ENCODE data around the gene SIGLEC1.

The SIGLEC1 gene

GRCh38 chr20:3733119-3733995, 21.0 kb upstream of the SIGLEC1 start:
- Histone ChIP-seq H3K27ac (ENCODE audit: low read depth, low read length) (no peak overlapping the region), H3K9ac (ENCODE audit: low read length) (peak overlapping the region; percentile 44), H3K36me3 (ENCODE audit: control insufficient read depth, insufficient read depth, low read length) (no peaks in the 10 kb centered on the region), H3K9me3 (ENCODE audit: control insufficient read depth, insufficient read depth, low read depth, low read length) (no peaks in the 10 kb centered on the region), H3K4me3 (ENCODE audit: low read depth, low read length) (peak overlapping the region; percentile 43), H3K27me3 (ENCODE audit: control insufficient read depth, insufficient read depth, low read length) (peaks cover 44% of the 10 kb centered on the region), H3K4me1 (ENCODE audit: control insufficient read depth, insufficient read depth, low read length) (peaks cover 15% of the 10 kb centered on the region)

- peaks cover 22% of the 10 kb centered on the region for H3K4me1 ChIP-seq (ENCODE audit: control insufficient read depth, insufficient read depth, low read length)
- H3K27me3 ChIP-seq (ENCODE audit: control insufficient read depth, insufficient read depth, low read length): peaks cover 52% of the 10 kb centered on the region
- H3K4me3 ChIP-seq (ENCODE audit: low read depth, low read length): peak within 1 kb of the TSS; percentile 43
- H3K36me3 ChIP-seq (ENCODE audit: control insufficient read depth, insufficient read depth, low read length): no peaks in the 10 kb centered on the region
- H3K27ac ChIP-seq (ENCODE audit: low read depth, low read length): no peak within 1 kb of the TSS; the same call in 1 of the 2 replicates
- H3K9me3 ChIP-seq (ENCODE audit: control insufficient read depth, insufficient read depth, low read depth, low read length): no peaks in the 10 kb centered on the region
- H3K9ac ChIP-seq (ENCODE audit: low read length): peak within 1 kb of the TSS; percentile 44
These were observed 20.1 kb upstream of the SIGLEC1 start, which contains the start of gene HSPA12B for GRCh38 chr20:3732327-3733118. TSS of gene HSPA12B (plus strand) at chr20:3732685. CDS start at chr20:3738675, 5,990 bp downstream.

- peaks cover 23% of the 10 kb centered on the region for H3K4me1 ChIP-seq (ENCODE audit: control insufficient read depth, insufficient read depth, low read length)
- H3K4me3 ChIP-seq (ENCODE audit: low read depth, low read length): peak overlapping the region; percentile 17; the same call in 1 of the 2 replicates
- no peaks in the 10 kb centered on the region for H3K36me3 ChIP-seq (ENCODE audit: control insufficient read depth, insufficient read depth, low read length)
- H3K27me3 ChIP-seq (ENCODE audit: control insufficient read depth, insufficient read depth, low read length): peaks cover 58% of the 10 kb centered on the region
- H3K9ac ChIP-seq (ENCODE audit: low read length): no peak overlapping the region
- no peaks in the 10 kb centered on the region for H3K9me3 ChIP-seq (ENCODE audit: control insufficient read depth, insufficient read depth, low read depth, low read length)
- no peak overlapping the region for H3K27ac ChIP-seq (ENCODE audit: low read depth, low read length)
These were observed 19.5 kb upstream of the SIGLEC1 start for GRCh38 chr20:3731944-3732326.

DNA sequence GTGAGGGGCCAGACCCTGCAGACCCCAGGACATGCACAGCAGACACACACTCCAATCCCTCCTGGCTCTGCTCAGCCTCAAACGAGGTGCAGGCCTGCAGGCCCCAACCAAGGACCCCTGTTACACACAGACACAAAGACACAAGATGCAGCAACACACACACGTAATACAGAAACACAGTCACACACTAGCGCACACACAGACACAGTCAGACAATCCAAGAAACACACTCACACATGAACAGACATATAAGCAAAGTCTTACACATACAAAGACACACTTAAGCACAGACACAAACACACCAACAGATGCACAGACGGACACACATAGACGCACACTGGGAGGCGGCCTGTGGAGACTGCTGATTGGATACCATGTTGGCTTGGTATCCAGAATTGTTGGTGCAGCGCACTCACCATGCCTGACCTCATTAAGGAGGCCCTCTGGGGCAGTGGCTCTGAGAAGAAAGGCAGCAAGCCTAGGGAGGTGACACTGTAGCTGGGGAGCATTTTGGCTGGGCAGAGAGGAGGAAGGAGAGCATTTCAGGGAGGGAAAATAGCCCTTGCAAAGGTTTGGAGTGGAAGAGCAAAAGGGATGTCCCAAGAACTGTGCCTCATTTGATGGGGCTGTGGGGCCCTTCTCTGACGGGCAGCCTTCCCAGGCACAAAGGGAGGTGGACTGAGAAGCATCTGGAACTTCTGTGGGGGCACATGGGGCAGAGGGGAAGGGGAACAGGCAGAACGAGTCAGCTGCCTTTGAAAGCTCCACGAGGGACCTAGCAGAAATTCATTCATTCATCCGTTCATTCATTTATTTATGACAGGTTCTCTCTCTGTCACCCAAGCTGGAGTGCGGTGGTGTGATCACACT, 18.6 kb upstream of the SIGLEC1 start:
- peaks cover 60% of the 10 kb centered on the region for H3K27me3 ChIP-seq (ENCODE audit: control insufficient read depth, insufficient read depth, low read length)
- no peaks in the 10 kb centered on the region for H3K36me3 ChIP-seq (ENCODE audit: control insufficient read depth, insufficient read depth, low read length)
- H3K27ac ChIP-seq (ENCODE audit: low read depth, low read length): no peak overlapping the region
- no peak overlapping the region for H3K9ac ChIP-seq (ENCODE audit: low read length)
- H3K9me3 ChIP-seq (ENCODE audit: control insufficient read depth, insufficient read depth, low read depth, low read length): no peaks in the 10 kb centered on the region
- no peak overlapping the region for H3K4me3 ChIP-seq (ENCODE audit: low read depth, low read length)
- H3K4me1 ChIP-seq (ENCODE audit: control insufficient read depth, insufficient read depth, low read length): peaks cover 23% of the 10 kb centered on the region

- no peaks in the 10 kb centered on the region for H3K36me3 ChIP-seq (ENCODE audit: control insufficient read depth, insufficient read depth, low read length)
- H3K27me3 ChIP-seq (ENCODE audit: control insufficient read depth, insufficient read depth, low read length): peaks cover 60% of the 10 kb centered on the region
- H3K4me3 ChIP-seq (ENCODE audit: low read depth, low read length): no peak overlapping the region
- H3K9me3 ChIP-seq (ENCODE audit: control insufficient read depth, insufficient read depth, low read depth, low read length): no peaks in the 10 kb centered on the region
- H3K9ac ChIP-seq (ENCODE audit: low read length): no peak overlapping the region
- peaks cover 23% of the 10 kb centered on the region for H3K4me1 ChIP-seq (ENCODE audit: control insufficient read depth, insufficient read depth, low read length)
- no peak overlapping the region for H3K27ac ChIP-seq (ENCODE audit: low read depth, low read length)
These were observed 17.6 kb upstream of the SIGLEC1 start for GRCh38 chr20:3729811-3730540.

DNA sequence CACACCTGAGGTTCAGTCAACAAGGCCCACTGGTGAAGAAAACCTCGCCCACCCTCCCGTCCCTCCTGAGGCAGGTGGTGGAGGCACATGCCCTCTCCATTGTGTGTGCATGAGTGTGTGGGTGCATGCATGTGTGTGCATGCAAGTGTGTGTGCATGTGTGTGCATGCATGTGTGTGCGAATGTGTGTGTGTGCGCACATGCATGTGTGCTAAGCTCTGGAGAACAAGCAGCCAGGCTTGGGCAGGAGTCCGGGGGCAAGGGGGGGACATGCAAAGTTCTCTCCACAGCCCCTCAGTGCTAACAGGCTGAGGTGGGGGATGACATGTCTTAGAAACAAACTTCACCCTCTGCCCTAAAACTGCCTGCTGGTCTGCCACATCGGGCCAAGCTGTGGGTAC, 17.0 kb upstream of the SIGLEC1 start:
- Histone ChIP-seq H3K27me3 (ENCODE audit: control insufficient read depth, insufficient read depth, low read length) (peaks cover 60% of the 10 kb centered on the region), H3K27ac (ENCODE audit: low read depth, low read length) (no peak overlapping the region), H3K9ac (ENCODE audit: low read length) (no peak overlapping the region), H3K9me3 (ENCODE audit: control insufficient read depth, insufficient read depth, low read depth, low read length) (no peaks in the 10 kb centered on the region), H3K4me3 (ENCODE audit: low read depth, low read length) (no peak overlapping the region), H3K36me3 (ENCODE audit: control insufficient read depth, insufficient read depth, low read length) (no peaks in the 10 kb centered on the region), H3K4me1 (ENCODE audit: control insufficient read depth, insufficient read depth, low read length) (peaks cover 23% of the 10 kb centered on the region)

DNA sequence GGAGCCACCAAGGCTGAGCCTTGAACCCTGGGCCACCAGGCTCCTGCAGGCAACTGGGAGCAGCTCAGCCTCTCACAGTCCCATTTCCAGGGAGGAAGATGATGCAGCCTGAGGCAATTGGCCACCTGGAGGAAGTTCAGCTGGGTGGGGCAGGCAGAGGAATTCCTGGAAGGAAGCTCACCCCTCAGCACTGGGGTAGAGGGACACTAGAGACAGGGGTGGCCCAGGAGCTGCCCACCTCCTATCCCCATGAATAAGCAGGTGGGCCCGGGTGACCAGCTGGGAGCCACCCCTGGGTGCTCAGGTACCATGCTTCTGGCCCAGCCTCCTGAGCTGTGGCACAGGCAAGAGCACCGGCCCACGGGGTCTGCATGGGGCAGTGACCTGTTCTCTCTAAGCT, 16.5 kb upstream of the SIGLEC1 start:
- Histone ChIP-seq H3K4me3 (ENCODE audit: low read depth, low read length) (no peak overlapping the region), H3K36me3 (ENCODE audit: control insufficient read depth, insufficient read depth, low read length) (no peaks in the 10 kb centered on the region), H3K9ac (ENCODE audit: low read length) (no peak overlapping the region), H3K27me3 (ENCODE audit: control insufficient read depth, insufficient read depth, low read length) (peaks cover 57% of the 10 kb centered on the region), H3K27ac (ENCODE audit: low read depth, low read length) (no peak overlapping the region), H3K4me1 (ENCODE audit: control insufficient read depth, insufficient read depth, low read length) (peaks cover 23% of the 10 kb centered on the region), H3K9me3 (ENCODE audit: control insufficient read depth, insufficient read depth, low read depth, low read length) (no peaks in the 10 kb centered on the region)

- no peak overlapping the region for H3K9ac ChIP-seq (ENCODE audit: low read length)
- peaks cover 52% of the 10 kb centered on the region for H3K27me3 ChIP-seq (ENCODE audit: control insufficient read depth, insufficient read depth, low read length)
- no peak overlapping the region for H3K27ac ChIP-seq (ENCODE audit: low read depth, low read length)
- peaks cover 19% of the 10 kb centered on the region for H3K4me1 ChIP-seq (ENCODE audit: control insufficient read depth, insufficient read depth, low read length)
- no peaks in the 10 kb centered on the region for H3K36me3 ChIP-seq (ENCODE audit: control insufficient read depth, insufficient read depth, low read length)
- no peaks in the 10 kb centered on the region for H3K9me3 ChIP-seq (ENCODE audit: control insufficient read depth, insufficient read depth, low read depth, low read length)
- H3K4me3 ChIP-seq (ENCODE audit: low read depth, low read length): no peak overlapping the region
These were observed 16.0 kb upstream of the SIGLEC1 start for GRCh38 chr20:3728354-3728753.

- Histone ChIP-seq H3K27ac (ENCODE audit: low read depth, low read length) (no peak overlapping the region), H3K27me3 (ENCODE audit: control insufficient read depth, insufficient read depth, low read length) (peaks cover 43% of the 10 kb centered on the region), H3K4me3 (ENCODE audit: low read depth, low read length) (no peak overlapping the region), H3K9ac (ENCODE audit: low read length) (no peak overlapping the region), H3K4me1 (ENCODE audit: control insufficient read depth, insufficient read depth, low read length) (peaks cover 12% of the 10 kb centered on the region; the same call in 1 of the 2 replicates), H3K36me3 (ENCODE audit: control insufficient read depth, insufficient read depth, low read length) (no peaks in the 10 kb centered on the region), H3K9me3 (ENCODE audit: control insufficient read depth, insufficient read depth, low read depth, low read length) (no peaks in the 10 kb centered on the region)
These were observed 15.1 kb upstream of the SIGLEC1 start for GRCh38 chr20:3727401-3728021.

DNA sequence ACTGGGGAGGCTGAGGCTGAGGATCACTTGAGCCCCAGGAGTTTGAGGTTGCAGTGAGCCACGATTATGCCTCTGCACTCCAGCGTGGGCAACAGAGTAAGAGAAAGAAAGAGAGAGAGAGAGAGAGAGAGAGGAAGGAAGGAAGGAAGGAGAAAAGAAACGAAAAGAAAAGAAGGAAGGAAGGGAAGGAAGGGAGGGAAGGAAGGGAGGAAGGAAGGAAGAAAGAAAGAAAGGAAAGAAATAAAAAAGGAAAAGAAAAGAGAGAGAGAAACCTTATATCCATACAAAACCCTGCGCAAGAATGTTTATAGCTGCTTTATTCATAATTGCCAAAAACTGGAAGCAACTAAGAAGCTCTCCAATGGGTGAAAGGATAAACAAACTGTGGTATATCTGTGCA, 12.0 kb upstream of the SIGLEC1 start:
- H3K9ac ChIP-seq (ENCODE audit: low read length): no peak overlapping the region
- peaks cover 7% of the 10 kb centered on the region; the same call in 1 of the 2 replicates for H3K4me1 ChIP-seq (ENCODE audit: control insufficient read depth, insufficient read depth, low read length)
- H3K36me3 ChIP-seq (ENCODE audit: control insufficient read depth, insufficient read depth, low read length): no peaks in the 10 kb centered on the region
- H3K27me3 ChIP-seq (ENCODE audit: control insufficient read depth, insufficient read depth, low read length): peaks cover 26% of the 10 kb centered on the region
- no peak overlapping the region for H3K4me3 ChIP-seq (ENCODE audit: low read depth, low read length)
- H3K9me3 ChIP-seq (ENCODE audit: control insufficient read depth, insufficient read depth, low read depth, low read length): no peaks in the 10 kb centered on the region
- H3K27ac ChIP-seq (ENCODE audit: low read depth, low read length): no peak overlapping the region

All from HUES6 (cell line).